GM12873 (cell line): ENCODE measurements around the gene CCDC7.

Experiments used
- TF ChIP-seq, protein P1 (sequence below): IDR thresholded peaks from 2 replicates; pipeline ENCODE4 v1.5.1; 2012; ENCODE audit warnings: low read depth, mild to moderate bottlenecking, moderate library complexity, low read length, control low read depth; ENCODE audit not compliant: insufficient read depth; ENCODE audit errors: missing control alignments

CCDC7 gene

DNA sequence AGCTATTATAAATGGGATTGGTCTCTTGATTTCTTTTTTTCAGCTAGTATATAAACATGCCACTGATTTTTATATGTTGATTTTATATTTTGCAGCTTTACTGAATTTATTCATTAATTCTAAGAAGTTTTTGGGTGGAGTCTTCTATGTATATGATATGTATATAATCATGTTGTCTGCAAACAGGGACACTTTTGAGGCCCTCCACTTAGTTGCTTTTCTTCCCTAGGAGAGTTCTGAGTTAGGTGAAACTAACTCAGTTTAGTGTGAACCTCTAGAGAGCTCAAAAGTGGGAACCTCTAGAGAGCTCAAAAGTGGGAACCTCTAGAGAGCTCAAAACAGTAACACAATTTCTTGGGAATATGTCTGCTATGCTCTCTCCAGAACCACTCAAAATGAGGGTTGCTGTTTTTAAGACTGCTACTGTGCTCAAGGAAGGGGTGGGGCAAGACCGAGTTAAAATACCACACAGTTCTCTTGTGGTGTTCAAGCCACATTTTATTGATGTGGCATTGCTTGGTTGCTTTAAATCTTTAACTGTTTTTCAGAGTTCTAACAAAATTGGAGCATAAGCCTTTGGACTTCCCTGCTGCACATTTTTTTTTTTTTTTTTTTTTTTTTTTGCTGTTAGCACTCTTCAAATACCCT, 13.2 kb downstream of the CCDC7 start:
- TF ChIP-seq, protein P1, sequence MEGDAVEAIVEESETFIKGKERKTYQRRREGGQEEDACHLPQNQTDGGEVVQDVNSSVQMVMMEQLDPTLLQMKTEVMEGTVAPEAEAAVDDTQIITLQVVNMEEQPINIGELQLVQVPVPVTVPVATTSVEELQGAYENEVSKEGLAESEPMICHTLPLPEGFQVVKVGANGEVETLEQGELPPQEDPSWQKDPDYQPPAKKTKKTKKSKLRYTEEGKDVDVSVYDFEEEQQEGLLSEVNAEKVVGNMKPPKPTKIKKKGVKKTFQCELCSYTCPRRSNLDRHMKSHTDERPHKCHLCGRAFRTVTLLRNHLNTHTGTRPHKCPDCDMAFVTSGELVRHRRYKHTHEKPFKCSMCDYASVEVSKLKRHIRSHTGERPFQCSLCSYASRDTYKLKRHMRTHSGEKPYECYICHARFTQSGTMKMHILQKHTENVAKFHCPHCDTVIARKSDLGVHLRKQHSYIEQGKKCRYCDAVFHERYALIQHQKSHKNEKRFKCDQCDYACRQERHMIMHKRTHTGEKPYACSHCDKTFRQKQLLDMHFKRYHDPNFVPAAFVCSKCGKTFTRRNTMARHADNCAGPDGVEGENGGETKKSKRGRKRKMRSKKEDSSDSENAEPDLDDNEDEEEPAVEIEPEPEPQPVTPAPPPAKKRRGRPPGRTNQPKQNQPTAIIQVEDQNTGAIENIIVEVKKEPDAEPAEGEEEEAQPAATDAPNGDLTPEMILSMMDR = no peak

DNA sequence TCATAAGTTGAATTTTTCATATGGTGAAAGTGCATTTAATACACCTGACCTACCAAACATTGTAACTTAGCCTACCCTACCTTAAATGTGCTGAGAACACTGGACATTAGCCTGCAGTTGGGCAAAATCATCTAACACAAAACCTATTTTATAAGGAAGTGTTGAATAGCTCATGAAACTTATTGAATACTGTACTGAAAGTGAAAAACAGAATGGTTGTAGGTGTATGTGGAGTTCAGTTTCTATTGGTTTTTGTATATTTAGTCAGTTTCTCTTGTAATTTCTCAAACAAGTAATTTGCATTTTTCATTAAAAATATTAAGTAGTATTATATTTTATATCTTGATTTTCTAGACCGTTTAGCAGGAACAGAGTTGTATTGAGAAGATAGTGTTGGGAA, 15.3 kb downstream of the CCDC7 start:
- TF ChIP-seq, protein P1 = no peak

DNA sequence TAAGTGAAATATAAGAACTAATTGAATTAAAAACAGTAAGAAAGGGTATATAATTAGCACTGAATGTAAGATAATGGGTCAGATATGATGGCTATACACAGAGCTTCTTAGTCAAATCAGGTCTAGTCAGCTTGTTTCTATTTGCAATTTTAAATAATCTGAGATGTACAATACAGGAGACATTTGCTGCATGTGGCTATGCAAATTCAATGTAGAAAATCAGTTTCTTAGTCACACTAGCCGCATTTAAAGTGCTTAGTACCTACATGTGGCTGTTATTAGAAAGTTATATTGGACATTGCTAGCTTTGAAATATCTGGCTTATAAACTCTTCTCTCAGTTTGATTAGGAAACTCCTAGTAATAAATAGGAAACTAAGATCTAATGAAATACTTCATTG, 25.3 kb downstream of the CCDC7 start:
- TF ChIP-seq, protein P1 = no peak

DNA sequence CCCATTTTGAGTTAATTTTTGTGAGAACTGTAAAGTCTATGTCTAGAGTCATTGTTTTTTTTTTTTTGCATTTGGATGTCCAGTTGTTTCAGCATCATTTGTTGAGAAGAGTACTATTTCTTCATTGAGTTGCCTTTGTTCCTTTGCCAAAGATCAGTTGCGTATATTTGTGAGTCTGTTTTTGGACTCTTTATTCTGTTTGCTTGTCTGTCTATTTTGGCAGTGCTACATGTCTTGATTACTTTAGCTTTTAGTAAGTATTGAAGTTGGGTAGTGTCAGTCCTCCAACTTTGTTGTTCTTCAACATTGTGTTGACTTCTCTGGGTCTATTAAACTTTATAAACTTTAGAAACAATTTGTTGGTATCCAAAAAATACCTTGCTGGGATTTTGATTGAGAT, 31.6 kb downstream of the CCDC7 start:
- TF ChIP-seq, protein P1 = no peak

DNA sequence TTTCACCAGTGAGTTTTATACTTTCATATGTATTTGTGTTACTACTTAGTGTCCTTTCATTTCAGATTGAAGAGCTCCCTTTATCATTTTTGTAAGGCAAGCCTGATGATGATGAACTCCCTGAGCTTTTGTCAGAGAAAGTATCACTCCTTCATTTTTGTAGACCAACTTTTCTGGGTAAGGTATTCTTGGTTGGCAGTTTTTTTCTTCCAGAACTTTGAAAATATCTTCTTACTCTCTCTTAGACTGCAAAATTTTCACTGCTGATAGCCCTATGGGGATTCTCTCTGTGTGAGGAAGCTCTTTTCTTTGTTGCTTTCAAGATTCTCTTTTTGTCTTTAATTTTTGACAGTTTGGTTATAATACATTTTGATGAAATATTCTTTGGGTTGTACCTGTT, 35.7 kb downstream of the CCDC7 start:
- TF ChIP-seq, protein P1 = no peak

DNA sequence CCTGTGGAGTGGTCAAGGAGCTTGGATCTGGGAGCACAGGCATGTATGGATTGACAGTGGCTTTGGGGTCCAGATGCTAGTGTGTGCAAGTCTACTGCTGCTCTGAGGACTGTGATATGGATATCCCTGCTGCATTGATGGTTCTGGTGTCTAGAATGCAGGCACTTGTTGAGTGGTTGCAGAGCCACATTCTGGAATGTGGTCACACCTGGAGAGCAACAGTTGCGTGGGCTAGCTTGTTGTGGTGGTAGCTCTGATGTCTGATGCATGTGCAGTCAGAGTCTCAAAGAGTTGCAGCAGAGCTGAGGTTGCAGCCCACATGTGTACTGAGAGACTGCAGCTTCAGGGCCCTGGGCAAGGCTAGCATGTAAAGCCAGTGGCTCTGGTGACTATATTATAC, 43.2 kb downstream of the CCDC7 start:
- TF ChIP-seq, protein P1 = no peak

DNA sequence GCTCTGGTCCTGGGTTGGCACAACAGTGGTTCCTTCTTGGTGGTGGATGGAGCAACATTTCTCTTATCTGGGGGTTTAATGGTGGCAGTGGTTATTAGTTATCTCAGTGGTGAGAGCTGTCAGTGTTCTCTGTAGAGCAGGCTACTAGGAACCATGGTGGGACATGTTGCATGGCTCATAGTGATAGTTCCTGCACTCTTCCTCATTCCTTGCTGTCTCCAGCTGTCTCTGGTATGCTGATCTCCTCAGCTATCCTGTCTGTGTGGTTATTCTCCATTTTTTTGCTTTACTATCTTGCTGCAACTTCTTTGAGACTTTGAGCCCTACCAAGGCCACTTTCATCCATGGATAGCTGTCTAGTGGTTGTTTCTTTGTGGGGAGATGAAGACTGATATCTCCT, 44.0 kb downstream of the CCDC7 start:
- TF ChIP-seq, protein P1 = no peak
